AG08395 (cell line): ENCODE data around the gene RUNX3.

Experiments used
- DNase-seq: peaks from one replicate; pipeline ENCODE4 v3.0.0; 2012; ENCODE audit warnings: mixed read lengths, low spot score

RUNX3 gene

GRCh38 chr1:24946861-24947658 lies 17.0 kb upstream of the RUNX3 start:
- DNase-seq: peak; percentile 63

GRCh38 chr1:24945354-24946326 lies 15.6 kb upstream of the RUNX3 start:
- DNase-seq: no peak

- no peak for DNase-seq
Measured at GRCh38 chr1:24944318-24944717, 14.2 kb upstream of the RUNX3 start.

- DNase-seq: no peak
Measured at GRCh38 chr1:24942789-24943188, 12.7 kb upstream of the RUNX3 start.

- no peak for DNase-seq
Measured at GRCh38 chr1:24941564-24941963, 11.5 kb upstream of the RUNX3 start.

GRCh38 chr1:24940231-24940630 lies 10.2 kb upstream of the RUNX3 start:
- no peak for DNase-seq

- DNase-seq: no peak
Measured at GRCh38 chr1:24939675-24940193, 9.7 kb upstream of the RUNX3 start.

- no peak for DNase-seq
Measured at GRCh38 chr1:24939040-24939674, 9.1 kb upstream of the RUNX3 start.

GRCh38 chr1:24938276-24938675 lies 8.2 kb upstream of the RUNX3 start:
- DNase-seq: no peak

GRCh38 chr1:24936684-24937083 lies 6.6 kb upstream of the RUNX3 start:
- no peak for DNase-seq

- no peak for DNase-seq
Measured at GRCh38 chr1:24935615-24936484, 5.8 kb upstream of the RUNX3 start.

- DNase-seq: no peak
Measured at GRCh38 chr1:24935196-24935526, 5.1 kb upstream of the RUNX3 start.

GRCh38 chr1:24934310-24935195 lies 4.5 kb upstream of the RUNX3 start:
- no peak for DNase-seq

- no peak for DNase-seq
Measured at GRCh38 chr1:24933468-24933867, 3.4 kb upstream of the RUNX3 start.

- no peak for DNase-seq
Measured at GRCh38 chr1:24932725-24933294, 2.7 kb upstream of the RUNX3 start.

GRCh38 chr1:24932284-24932683 lies 2.2 kb upstream of the RUNX3 start:
- DNase-seq: peak; percentile 76

- no peak for DNase-seq
Measured at GRCh38 chr1:24931468-24932231, 1.6 kb upstream of the RUNX3 start.

GRCh38 chr1:24931146-24931467 lies 1.0 kb upstream of the RUNX3 start:
- DNase-seq: no peak
